A549 (cell line): Measurements from ENCODE around the gene TRAM1L1.

Source experiments
- MAX ChIP-seq: IDR thresholded peaks from 2 replicates; pipeline ENCODE4 v1.6.1; 2012
- TF ChIP-seq, protein P1 (sequence below): fragments of >200 bp; sonication (Bioruptor Twin); formaldehyde crosslinking; IDR thresholded peaks from 3 replicates; pipeline ENCODE4 v1.5.1; 2016

- TF ChIP-seq, protein P1, sequence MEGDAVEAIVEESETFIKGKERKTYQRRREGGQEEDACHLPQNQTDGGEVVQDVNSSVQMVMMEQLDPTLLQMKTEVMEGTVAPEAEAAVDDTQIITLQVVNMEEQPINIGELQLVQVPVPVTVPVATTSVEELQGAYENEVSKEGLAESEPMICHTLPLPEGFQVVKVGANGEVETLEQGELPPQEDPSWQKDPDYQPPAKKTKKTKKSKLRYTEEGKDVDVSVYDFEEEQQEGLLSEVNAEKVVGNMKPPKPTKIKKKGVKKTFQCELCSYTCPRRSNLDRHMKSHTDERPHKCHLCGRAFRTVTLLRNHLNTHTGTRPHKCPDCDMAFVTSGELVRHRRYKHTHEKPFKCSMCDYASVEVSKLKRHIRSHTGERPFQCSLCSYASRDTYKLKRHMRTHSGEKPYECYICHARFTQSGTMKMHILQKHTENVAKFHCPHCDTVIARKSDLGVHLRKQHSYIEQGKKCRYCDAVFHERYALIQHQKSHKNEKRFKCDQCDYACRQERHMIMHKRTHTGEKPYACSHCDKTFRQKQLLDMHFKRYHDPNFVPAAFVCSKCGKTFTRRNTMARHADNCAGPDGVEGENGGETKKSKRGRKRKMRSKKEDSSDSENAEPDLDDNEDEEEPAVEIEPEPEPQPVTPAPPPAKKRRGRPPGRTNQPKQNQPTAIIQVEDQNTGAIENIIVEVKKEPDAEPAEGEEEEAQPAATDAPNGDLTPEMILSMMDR: no peak
- no peak for TF ChIP-seq MAX
Observed at GRCh38 chr4:117093571-117093970, 8.2 kb upstream of the TRAM1L1 start.
